ES-I3 (cell line): ENCODE data around the gene PTPRS.

Experiments used
- H3K36me3 ChIP-seq: 2 replicates; pipeline ENCODE4 v1.6.1; 2013; ENCODE audit warnings: mild to moderate bottlenecking, low read length, control low read depth, moderate library complexity; ENCODE audit not compliant: insufficient read depth
- H3K4me1 ChIP-seq: 2 replicates; pipeline ENCODE4 v1.6.1; 2013; ENCODE audit warnings: mild to moderate bottlenecking, control low read depth, low read length; ENCODE audit not compliant: insufficient read depth
- H3K9ac ChIP-seq: 2 replicates; pipeline ENCODE4 v1.6.1; 2013; ENCODE audit warnings: low read depth, mild to moderate bottlenecking, low read length, moderate library complexity
- H3K9me3 ChIP-seq: 2 replicates; pipeline ENCODE4 v1.6.1; 2013; ENCODE audit warnings: mild to moderate bottlenecking, low read length, moderate library complexity; ENCODE audit not compliant: control insufficient read depth, insufficient read depth

PTPRS gene

GRCh38 chr19:5299137-5299536, 41.5 kb downstream of the PTPRS start:
- Histone ChIP-seq H3K9ac (no peak overlapping the region), H3K4me1 (no peaks in the 10 kb centered on the region; the same call in 1 of the 2 replicates), H3K9me3 (no peaks in the 10 kb centered on the region), H3K36me3 (no peaks in the 10 kb centered on the region)

GRCh38 chr19:5298471-5298901, 42.1 kb downstream of the PTPRS start:
- Histone ChIP-seq H3K4me1 (no peaks in the 10 kb centered on the region; the same call in 1 of the 2 replicates), H3K9ac (no peak overlapping the region), H3K9me3 (no peaks in the 10 kb centered on the region), H3K36me3 (no peaks in the 10 kb centered on the region)

- no peaks in the 10 kb centered on the region; the same call in 1 of the 2 replicates for H3K4me1 ChIP-seq
- no peak overlapping the region for H3K9ac ChIP-seq
- H3K36me3 ChIP-seq, result no peaks in the 10 kb centered on the region
- H3K9me3 ChIP-seq, result no peaks in the 10 kb centered on the region
Measured at GRCh38 chr19:5297272-5297669, 43.3 kb downstream of the PTPRS start.

DNA sequence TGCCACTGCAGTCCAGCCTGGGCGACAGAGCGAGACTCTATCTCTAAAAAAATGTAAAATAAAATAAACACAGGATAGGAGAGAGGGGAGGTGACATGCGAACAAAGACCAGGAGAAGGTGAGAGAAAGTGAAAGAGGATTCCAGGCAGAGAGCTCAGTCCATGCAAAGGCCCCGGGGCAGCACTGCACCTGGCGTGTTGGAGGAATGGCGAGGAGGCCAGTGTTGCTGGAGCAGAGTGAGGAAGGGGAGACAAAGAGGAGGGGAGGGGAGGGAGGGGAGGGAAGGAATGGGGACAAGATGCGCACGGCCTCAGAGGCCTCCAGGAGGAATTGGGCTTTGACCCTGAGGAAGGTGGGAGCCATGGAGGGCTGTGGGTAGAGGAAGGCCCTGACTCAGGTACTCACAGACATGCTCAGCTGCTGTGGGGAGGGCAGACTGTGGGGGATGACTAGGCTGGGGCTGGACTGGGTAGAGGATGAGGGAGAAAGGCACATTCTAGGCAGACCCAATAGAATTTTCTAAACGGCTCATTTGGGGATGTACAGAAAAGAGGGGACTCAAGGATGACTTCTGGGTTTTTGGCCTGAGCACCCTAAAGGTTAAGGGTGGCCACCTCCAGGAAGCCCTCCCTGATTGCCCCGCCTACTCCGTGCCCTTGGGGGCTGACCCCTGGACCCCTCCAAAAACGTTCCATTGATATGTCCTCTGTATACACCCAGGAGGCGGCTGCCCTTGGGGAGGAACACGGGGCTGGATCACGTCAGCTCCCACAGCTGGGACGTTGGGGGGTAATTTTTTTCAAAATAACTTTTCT, 43.9 kb downstream of the PTPRS start:
- H3K4me1 ChIP-seq, result no peaks in the 10 kb centered on the region; the same call in 1 of the 2 replicates
- no peak overlapping the region for H3K9ac ChIP-seq
- H3K9me3 ChIP-seq, result no peaks in the 10 kb centered on the region
- H3K36me3 ChIP-seq, result no peaks in the 10 kb centered on the region

GRCh38 chr19:5296021-5296420, 44.6 kb downstream of the PTPRS start:
- H3K9ac ChIP-seq, result no peak overlapping the region
- H3K9me3 ChIP-seq, result no peaks in the 10 kb centered on the region
- no peaks in the 10 kb centered on the region for H3K36me3 ChIP-seq
- peaks cover 3% of the 10 kb centered on the region; the same call in 1 of the 2 replicates for H3K4me1 ChIP-seq

GRCh38 chr19:5294403-5295160, 46.0 kb downstream of the PTPRS start:
- Histone ChIP-seq H3K9me3 (no peaks in the 10 kb centered on the region), H3K9ac (peak overlapping the region; percentile 72), H3K4me1 (peaks cover 3% of the 10 kb centered on the region; the same call in 1 of the 2 replicates), H3K36me3 (no peaks in the 10 kb centered on the region)

GRCh38 chr19:5293612-5294378, 46.8 kb downstream of the PTPRS start:
- peaks cover 3% of the 10 kb centered on the region; the same call in 1 of the 2 replicates for H3K4me1 ChIP-seq
- H3K9ac ChIP-seq, result peak overlapping the region; percentile 72
- no peaks in the 10 kb centered on the region for H3K9me3 ChIP-seq
- H3K36me3 ChIP-seq, result no peaks in the 10 kb centered on the region

DNA sequence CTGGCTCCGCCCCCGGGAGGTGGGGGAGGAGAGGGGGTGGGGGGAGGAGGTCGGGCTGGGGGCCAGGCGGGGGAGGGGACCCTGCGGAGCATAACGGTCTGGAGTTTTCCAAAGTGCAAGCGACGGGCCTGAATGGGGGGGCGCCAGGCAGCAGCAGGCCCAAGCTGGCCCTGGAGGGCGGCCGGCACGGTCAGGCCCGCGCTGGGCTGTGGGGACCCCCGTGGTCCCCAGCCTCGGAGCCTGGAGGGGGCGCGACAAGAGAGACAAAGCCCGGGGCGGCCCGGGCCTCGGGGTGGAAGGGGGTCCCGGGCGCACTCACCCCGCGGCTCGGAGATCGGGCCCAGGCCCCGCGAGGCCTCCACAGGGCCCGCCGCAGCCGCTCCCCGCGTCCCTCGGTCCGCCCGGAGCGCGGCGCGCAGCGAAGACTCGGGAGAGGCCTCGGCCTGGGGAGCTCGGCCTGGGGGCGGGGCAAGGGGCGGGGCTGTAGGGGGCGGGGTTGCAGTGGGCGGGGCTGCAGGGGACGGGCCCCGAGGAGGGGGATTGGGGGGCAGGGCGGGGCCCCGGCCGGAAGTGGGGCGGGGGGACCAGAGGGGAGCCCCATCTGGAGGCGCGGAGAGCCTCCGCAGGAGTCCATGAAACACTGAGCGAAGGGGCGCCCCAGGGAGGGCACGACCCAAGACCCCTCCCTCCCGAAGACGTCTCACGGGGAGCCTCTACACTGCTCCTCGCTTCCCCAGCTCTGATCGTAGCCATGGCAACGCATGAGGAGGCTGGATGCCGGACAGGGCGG, 47.6 kb downstream of the PTPRS start:
- H3K36me3 ChIP-seq, result no peaks in the 10 kb centered on the region; the same call in 1 of the 2 replicates
- peaks cover 3% of the 10 kb centered on the region; the same call in 1 of the 2 replicates for H3K4me1 ChIP-seq
- peak overlapping the region; percentile 72 for H3K9ac ChIP-seq

GRCh38 chr19:5292453-5292821, 48.2 kb downstream of the PTPRS start:
- no peaks in the 10 kb centered on the region; the same call in 1 of the 2 replicates for H3K36me3 ChIP-seq
- peaks cover 3% of the 10 kb centered on the region; the same call in 1 of the 2 replicates for H3K4me1 ChIP-seq
- H3K9ac ChIP-seq, result peak overlapping the region; percentile 49; the same call in 1 of the 2 replicates
- H3K9me3 ChIP-seq, result no peaks in the 10 kb centered on the region

More for the DNA sequence above, 47.6 kb downstream of the PTPRS start:
- H3K9me3 ChIP-seq, result no peaks in the 10 kb centered on the region

- H3K9ac ChIP-seq, result no peak overlapping the region
- H3K4me1 ChIP-seq, result peaks cover 3% of the 10 kb centered on the region; the same call in 1 of the 2 replicates
- no peaks in the 10 kb centered on the region for H3K9me3 ChIP-seq
- H3K36me3 ChIP-seq, result no peaks in the 10 kb centered on the region; the same call in 1 of the 2 replicates
Measured at GRCh38 chr19:5291588-5292193, 48.9 kb downstream of the PTPRS start.
